ENCODE measurements around the gene HPS4.
A peak's percentile ranks its signal among the peaks of the same experiment; 100 is the strongest.

DNA sequence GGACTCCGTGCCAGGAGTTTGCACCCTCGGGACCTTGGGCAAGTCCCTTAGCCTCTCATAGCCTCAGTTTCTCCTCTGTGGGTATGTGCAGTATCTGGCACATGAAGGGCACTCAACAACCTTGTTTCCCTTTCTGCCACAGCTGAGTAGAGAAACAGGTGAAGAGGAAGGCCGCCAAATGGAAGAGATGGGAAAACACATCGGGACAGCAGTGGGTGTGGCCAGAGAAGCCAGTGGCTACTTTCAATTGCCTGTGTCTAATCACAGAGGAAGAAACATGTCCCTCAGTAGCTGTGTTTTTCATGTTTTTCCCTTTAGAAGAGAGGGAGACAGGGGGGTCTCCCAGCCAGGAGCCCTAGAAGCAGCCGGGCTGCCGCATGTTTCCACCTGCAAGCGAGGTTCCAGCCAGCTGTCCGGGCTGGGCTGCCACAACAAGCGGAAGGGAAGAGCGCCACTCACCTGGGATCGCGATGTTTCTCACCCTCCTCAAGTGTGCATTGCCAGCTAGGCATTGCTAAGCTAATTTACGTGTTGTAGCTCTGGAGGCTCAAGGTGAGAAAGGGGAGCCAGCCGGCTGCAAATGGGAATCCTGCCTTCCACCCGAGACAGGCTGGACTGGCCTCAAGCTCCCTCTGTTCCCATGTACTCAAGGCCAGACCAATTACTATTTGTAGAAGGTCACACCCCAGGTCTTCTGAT lies 37.9 kb downstream of the HPS4 start:
- TF ChIP-seq, protein P1, sequence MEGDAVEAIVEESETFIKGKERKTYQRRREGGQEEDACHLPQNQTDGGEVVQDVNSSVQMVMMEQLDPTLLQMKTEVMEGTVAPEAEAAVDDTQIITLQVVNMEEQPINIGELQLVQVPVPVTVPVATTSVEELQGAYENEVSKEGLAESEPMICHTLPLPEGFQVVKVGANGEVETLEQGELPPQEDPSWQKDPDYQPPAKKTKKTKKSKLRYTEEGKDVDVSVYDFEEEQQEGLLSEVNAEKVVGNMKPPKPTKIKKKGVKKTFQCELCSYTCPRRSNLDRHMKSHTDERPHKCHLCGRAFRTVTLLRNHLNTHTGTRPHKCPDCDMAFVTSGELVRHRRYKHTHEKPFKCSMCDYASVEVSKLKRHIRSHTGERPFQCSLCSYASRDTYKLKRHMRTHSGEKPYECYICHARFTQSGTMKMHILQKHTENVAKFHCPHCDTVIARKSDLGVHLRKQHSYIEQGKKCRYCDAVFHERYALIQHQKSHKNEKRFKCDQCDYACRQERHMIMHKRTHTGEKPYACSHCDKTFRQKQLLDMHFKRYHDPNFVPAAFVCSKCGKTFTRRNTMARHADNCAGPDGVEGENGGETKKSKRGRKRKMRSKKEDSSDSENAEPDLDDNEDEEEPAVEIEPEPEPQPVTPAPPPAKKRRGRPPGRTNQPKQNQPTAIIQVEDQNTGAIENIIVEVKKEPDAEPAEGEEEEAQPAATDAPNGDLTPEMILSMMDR (IDR thresholded peaks at IDR 0.05) = peak; percentile 21; the same call in 1 of the 2 replicates
- no peak for TF ChIP-seq ZFX (IDR thresholded peaks at IDR 0.05; ENCODE audit: borderline replicate concordance)
